HG02870 (cell line): ENCODE data around the gene PLEKHH1.
"Not testable (repeated sequence)": the region's sequence is repeated elsewhere in the genome, so short reads cannot be mapped to it uniquely, and the experiment has no call there.

Experiments used
- ATAC-seq: cut with Tn5 transposase; IDR thresholded peaks from one replicate; pipeline ENCODE4 v1.9.1; 2021; ENCODE audit warnings: mild to moderate bottlenecking, moderate library complexity; ENCODE audit not compliant: unreplicated experiment

PLEKHH1 gene

GRCh38 chr14:67579636-67580035 lies 46.5 kb downstream of the PLEKHH1 start:
- no peak for ATAC-seq

- ATAC-seq, result no peak
These were observed 47.5 kb downstream of the PLEKHH1 start for GRCh38 chr14:67580336-67581171.

GRCh38 chr14:67581643-67582042 lies 48.6 kb downstream of the PLEKHH1 start:
- ATAC-seq, result no peak

GRCh38 chr14:67582061-67582460 lies 49.0 kb downstream of the PLEKHH1 start:
- no peak for ATAC-seq

GRCh38 chr14:67583711-67584644 lies 50.9 kb downstream of the PLEKHH1 start:
- no peak for ATAC-seq

GRCh38 chr14:67584978-67585377 lies 51.9 kb downstream of the PLEKHH1 start:
- ATAC-seq, result no peak

- no peak for ATAC-seq
These were observed 53.3 kb downstream of the PLEKHH1 start for GRCh38 chr14:67586369-67586768.

- ATAC-seq, result no peak
These were observed 56.2 kb downstream of the PLEKHH1 start for GRCh38 chr14:67589204-67589770.

GRCh38 chr14:67593650-67594049 lies 60.6 kb downstream of the PLEKHH1 start:
- not testable (repeated sequence) for ATAC-seq

- no peak for ATAC-seq
These were observed 62.3 kb downstream of the PLEKHH1 start for GRCh38 chr14:67595392-67595791.

GRCh38 chr14:67599698-67600561 lies 66.8 kb downstream of the PLEKHH1 start, which contains the start of gene PIGH:
TSS of gene PIGH (minus strand) at chr14:67600268. CDS start at chr14:67600203, 65 bp downstream.
- peak; percentile 92 for ATAC-seq

GRCh38 chr14:67600562-67600974 lies 67.5 kb downstream of the PLEKHH1 start:
- ATAC-seq, result not testable (repeated sequence)

GRCh38 chr14:67602076-67602475 lies 69.0 kb downstream of the PLEKHH1 start:
- ATAC-seq, result no peak

- peak; percentile 61 for ATAC-seq
These were observed 70.0 kb downstream of the PLEKHH1 start for GRCh38 chr14:67602995-67603545.

- ATAC-seq, result no peak
These were observed 74.6 kb downstream of the PLEKHH1 start for GRCh38 chr14:67607646-67608045.

- no peak for ATAC-seq
These were observed 76.7 kb downstream of the PLEKHH1 start for GRCh38 chr14:67609642-67610310.

GRCh38 chr14:67610491-67610890 lies 77.4 kb downstream of the PLEKHH1 start:
- ATAC-seq, result no peak

GRCh38 chr14:67618617-67619063 lies 85.5 kb downstream of the PLEKHH1 start:
- no peak for ATAC-seq
